ENCODE data around the gene C11orf21.

The C11orf21 gene

DNA sequence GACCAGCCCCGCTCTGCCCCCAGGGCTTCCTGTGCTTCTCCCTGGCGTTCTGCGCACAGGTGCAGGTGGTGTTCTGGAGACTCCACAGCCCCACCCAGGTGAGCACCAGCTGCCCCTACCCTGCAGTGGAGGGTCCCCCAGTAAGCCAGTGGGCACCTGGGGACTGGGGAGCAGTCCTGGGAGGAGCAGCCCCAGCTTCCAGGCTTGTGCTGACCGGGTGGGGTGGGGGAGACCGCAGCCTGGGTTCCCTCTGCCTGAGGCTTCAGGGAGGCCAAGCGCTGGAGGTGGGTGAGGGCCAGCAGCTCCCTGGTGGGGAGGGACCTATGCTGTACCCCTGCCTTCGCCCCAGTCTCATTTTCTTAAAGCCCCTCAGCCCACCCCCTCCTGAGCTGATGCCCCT lies 7.0 kb upstream of the C11orf21 start:
- no peak for DNase-seq (ENCODE audit: low read depth)

DNA sequence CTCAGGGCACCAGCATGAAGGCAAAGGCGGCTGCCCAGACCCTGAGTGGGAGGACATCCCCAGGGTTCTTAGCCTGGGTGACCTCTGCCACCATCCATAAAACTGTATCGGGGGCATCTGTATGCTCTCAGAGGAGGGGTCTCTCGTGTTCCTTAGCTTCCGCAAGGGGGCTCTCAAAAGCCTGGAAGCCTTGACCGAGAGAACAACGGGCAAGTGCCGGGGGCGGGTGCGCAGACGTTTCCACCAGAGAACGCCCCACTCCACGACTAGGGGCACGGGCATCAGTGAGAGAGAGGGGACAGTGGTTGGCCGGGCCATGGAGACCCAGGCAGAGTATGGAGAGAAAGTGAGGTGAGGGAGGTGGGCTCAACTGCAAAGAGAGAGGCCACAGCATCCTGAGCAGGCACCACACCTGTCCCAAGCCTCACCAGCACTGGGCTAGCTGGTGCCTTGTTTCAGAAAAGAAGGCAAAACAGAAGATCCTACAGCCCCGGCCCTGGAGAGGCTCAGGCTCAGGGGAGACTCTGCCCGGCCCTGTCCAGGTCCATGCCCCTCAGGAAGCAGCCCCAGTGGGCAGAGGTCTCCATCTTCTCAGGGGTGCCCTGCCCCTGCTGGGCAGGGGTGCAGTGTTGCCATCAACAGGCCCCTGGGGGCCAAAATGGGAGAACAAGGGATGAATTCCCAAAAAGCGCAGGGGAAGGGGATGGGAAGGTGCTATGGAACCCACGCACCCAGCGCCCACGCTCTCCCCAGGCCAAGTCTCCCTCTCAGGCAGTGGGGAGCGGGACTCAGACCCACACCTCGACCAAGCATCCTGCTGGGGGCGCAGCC lies 6.0 kb upstream of the C11orf21 start:
- DNase-seq (ENCODE audit: low read depth) = no peak

DNA sequence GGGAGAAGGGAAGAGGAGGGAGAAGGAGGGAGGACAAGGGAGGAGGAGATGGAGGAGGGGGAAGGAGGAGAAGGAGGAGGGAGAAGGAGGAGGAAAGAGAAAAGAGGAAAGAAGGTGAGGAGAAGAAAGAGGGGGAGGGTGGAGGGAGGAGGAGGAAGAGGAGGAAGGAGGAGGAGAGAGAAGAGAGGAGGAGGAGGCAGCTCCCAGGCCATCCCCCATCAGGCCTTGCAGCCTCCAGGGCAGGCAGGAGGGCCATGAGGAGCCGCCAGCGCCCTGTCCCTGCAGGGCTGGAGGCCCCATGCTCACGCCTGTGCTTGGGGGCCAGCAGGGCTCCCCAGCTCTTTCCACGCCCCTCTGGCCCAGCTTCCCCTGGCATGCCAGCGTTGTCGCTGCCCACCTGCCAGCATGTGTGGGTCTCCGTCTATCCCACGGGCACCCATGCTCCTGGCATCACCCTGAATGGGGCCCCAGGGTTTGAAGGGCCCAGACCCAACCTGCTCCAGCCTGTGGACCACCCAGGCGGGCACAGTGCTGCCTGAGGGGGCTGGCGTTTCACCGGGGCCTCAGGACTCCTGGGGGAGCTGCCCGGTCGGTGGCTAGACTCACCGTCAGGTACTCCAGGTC lies 5.3 kb upstream of the C11orf21 start:
- DNase-seq (ENCODE audit: low read depth) = no peak

DNA sequence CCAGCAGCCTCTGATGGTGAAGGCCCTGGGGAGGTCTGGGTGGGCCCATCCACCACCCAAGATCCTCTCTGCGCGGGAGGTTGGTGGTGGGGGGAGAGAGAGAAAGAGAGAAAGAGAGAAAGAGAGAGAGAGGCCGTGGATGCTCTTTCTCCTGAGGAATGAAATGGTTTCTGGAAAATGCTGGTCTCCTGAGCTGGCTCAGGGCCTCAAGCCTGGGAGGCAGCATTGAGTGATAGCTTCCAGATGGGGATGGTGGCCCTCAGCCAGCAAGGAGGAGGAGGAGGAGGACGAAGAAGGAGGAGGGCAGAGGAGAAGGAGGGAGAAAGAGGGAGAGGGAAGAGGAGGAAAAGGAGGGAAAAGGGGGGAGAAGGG lies 4.7 kb upstream of the C11orf21 start:
- no peak for DNase-seq (ENCODE audit: low read depth)

DNA sequence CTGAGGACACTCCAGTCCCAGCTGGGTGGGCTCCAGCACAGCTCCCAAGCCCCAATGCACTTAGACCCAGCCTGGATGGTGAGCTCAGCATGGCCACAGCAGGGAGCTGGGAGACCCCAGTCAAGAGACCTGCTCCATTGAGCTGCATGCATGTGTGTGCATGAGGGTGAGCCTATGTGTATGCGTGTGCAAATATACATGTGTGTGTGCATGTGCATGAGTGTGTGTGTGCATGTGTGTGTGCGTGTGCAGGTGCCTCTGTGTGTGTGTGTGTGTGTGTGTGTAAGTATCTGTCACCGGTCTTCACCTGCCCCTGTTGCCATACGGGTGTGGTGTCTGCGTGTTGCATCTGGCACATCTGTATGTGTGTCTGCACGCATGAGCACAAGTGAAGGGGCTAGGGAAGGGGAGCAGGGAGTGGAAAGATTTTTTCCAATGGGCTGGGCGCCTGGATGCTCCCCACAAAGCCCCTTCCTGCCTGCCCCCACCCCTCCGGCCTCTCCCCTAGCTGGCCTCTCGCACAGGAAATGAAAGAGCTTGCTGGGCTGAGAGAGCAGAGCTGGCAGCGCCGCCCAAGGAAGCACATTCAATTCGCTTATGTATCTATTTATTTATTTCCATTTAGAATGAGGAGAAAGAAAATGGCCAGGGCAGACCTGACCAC lies 4.2 kb upstream of the C11orf21 start:
- no peak for DNase-seq (ENCODE audit: low read depth)

DNA sequence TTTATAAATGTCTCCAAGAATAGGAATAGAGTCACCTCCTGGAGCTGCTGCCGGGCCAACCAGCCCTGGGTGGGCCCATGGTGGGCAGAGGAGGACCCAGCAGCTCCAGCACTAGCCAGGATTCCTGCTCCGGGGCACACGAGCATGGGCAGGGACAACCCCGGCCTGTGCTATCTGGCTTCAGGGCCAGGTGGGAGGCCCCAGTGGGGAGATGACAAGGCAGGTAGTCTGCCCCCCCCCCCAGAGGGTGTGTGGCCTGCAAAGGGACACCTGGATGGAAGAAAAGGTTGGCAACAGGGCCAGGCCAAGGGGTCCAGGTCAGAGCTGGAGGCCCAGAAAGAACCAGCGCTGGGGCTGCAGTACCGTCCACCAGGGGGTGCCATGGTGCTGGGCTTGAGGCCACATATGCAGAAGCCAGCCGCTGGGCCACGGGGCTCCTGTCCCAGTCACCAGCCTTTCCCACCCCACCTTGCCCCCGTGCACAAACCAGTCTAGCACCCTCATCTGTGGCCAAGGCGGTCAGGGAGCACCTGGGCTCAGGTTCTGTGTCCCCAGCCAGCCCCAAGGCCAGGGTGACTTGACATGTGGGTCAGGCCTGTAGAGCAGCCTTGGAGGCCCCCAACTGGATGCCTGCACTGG lies 3.5 kb upstream of the C11orf21 start:
- DNase-seq (ENCODE audit: low read depth) = peak; percentile 47

DNA sequence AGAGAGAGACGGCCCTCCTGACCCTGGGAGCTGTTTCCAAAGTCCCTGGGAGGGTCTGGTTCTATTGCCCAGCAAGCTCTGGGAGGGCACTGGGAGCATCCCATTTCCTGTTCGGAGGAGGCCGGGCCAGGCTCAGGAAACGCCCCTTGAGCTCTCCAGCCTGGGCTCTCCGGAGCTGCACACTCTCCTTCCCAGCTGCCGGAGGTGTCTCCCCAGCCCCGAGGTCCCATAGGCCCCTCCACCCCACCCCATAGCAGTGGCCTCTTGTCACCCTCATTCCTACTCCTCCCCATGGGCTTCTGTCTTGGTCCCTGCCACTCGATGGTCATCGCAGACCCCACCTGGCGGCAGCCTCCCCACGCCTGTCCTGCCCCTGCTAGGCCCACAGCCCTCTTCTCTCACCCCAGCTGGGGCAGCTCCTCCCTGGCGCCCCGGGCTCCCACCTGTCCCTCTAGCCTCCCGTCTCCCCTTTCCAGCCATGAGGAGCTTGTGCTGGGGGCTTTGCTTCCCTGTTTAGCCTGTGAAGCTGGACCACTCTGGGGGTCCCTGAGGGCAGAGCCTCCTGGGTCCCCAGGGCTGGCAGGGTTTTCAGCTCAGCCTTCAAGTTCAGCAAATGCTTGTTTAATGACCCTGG lies 2.9 kb upstream of the C11orf21 start:
- DNase-seq (ENCODE audit: low read depth) = no peak

DNA sequence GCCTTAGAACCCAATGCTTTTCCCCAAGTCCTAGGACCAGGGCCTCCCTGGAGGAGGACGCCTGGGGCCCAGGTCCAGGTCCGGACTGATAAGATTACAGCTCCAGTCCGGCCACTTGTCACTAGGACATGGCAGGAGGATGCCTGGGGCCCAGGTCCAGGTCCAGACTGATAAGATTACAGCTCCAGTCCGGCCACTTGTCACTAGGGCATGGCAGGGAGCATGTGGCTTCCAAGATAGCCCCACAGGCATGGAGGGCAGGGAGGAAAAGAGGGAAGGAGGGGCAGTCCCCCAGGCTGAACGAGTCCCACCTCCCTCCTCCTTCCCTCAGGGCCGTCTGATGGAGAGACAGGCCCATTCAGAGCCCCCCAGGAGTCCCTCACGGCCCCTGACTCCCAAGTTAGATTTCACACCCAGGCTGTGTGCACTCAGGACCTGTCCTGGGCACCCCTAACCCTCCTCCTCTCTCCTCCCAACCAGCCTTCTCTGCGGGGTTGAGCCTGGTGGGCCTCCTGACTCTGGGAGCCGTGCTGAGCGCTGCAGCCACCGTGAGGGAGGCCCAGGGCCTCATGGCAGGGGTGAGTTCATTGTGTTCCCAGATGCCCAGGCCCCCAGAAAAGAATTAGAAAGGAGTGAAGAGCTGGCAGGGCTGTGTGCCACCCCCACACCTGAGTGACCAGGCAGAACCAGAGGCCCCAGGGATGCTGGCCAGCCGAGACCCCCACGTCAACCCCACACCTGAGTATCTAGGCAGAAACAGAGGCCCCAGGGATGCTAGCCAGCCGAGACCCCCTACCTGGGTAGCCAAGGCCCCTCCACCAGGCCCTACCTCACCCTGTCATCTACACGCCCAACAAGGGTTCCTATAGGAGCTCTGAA lies 2.1 kb upstream of the C11orf21 start:
- DNase-seq (ENCODE audit: low read depth) = no peak

DNA sequence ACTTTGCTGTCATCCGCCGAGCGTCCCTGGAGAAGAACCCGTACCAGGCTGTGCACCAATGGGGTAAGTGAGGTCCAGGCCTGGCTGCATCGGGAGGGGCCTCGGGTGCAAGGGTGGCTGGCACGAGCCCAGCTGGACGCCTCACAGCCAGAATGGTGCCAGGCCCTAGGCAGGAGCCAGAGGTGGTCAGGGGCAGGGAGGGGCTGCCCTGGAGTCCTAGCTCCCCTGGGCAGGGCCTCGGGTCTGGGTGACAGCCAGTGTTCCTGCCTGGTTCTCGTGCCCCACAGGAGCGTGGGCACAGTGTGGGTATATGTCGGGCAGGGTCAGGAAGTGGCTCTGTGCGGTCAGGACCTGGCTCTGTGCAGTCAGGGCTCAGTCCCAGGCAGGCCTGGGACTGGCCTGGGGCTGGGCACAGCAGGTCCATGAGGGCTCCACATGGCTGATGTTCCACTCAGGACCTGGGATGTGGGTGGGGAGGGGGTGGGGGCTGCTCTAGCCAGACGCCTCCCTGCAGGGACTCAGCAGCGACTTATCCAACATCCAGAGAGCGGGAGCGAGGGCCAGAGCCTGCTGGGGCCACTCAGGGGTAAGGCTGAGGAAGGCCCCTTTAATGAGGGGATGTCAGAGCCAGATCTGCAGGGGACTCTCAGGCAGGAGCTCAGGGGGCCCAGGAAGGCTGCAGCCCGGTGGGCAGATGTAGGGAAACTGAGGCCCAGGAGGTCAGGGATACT lies 1.3 kb upstream of the C11orf21 start:
- DNase-seq (ENCODE audit: low read depth) = no peak

DNA sequence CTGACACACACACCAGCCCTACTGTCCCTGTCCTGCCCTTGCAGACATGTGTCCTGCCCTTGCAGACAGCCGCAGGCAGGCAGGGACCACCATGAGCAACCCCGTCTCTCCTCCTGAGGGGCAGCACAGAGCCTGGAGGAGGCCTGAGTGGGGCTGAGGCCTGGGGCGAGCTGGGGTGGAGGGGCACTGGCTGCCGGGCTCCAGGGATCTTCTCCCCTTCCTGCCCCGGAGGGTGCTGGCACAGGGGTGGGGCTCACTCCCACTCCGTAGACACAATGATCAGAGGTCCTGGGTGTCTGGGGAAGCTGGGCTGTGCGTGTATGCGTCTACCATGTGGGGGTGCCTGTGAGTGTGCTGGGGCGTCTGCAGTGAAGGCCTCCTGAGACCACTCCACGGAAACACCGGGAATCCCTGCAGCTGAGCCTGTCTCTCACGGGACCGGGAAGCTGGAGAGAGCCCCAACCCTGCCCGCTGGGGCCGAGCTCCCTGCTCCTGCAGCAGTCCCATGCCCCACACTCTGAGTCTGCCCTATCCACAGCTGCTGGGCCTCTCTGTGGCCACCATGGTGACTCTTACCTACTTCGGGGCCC lies 683 bp upstream of the C11orf21 start:
- DNase-seq (ENCODE audit: low read depth) = no peak

DNA sequence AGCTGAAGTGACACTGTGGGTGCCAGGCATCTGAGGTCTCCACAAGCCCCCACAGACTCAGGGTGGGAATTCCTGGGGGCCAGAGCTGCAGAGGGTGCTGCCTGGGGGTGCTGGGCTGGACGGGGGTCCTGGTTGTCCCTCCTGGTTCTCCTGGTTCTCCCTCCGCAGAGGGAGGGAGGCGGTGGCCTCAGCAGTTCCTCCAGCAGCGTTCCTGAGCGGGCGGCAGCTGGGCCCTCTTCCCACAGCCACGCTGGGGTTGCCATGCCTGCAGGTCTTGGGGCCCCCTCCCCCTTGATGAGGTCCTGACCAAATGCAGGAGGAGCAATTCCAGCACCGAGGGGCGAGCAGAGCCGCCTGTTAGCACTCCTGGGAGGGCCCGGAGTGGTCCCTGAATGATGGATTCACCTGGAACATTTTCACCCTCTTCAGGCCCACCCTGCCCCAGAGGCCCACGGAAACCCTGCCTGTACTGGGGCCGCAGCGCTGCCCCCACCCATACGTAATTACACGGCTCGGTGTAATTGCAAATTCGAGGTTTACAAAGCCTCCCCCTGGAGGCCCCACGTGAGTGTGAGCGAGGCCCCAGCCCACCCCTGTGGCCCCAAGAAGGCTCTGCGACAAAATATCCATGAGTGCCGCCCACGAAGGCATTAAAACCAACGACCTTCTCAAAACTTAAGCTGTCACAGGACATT lies 635 bp downstream of the C11orf21 start:
- DNase-seq (ENCODE audit: low read depth) = no peak

DNA sequence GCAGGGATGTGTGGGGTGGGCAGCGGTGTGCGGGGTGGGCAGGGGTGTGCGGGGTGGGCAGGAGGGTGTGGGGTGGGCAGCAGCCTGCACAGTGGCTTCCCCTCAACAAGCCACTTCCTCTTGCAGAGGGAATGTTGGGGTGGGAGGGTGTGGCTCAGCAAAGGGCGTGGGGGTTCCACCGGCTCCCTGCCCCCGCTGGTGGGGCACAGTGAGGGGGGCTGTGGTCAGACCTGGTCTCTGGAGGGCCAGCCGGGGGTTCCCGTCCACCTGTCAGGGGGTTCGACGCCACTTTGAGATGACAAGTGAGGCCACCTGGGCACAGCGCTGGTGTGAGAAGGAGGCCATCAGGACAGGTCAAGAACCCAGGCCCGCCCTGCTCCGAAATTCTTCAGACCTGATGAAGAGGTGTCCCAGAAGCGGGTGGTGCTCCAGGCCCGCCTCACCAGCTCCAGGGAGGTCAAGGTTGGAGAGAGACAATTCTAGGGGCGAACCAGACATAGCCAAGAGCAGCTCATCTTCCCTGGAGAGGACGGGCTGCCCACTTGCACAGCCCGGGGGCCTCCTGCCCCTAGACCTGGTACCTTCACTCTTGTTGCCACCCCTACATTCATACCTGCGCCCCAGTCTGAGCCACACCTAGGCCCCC lies 1.3 kb downstream of the C11orf21 start:
- no peak for DNase-seq (ENCODE audit: low read depth)

DNA sequence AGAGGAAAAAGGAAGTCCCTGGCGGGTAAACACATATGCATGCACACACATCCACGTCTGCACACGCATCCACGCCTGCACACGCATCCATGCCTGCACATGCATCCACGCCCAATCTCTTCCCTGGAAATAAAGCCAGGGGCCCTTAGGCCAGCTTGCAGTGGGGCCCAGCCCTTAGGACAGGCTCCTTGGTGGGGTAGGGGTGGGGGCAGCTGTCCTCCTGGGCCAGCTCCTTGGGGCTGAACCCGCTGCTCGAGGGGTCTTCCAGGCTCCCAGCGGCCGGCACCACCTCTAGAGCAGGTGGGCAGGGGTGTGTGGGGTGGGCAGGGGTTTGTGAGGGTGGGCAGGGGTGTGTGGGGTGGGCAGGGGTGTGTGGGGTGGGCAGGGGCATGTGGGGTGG lies 1.9 kb downstream of the C11orf21 start:
- DNase-seq (ENCODE audit: low read depth) = no peak

DNA sequence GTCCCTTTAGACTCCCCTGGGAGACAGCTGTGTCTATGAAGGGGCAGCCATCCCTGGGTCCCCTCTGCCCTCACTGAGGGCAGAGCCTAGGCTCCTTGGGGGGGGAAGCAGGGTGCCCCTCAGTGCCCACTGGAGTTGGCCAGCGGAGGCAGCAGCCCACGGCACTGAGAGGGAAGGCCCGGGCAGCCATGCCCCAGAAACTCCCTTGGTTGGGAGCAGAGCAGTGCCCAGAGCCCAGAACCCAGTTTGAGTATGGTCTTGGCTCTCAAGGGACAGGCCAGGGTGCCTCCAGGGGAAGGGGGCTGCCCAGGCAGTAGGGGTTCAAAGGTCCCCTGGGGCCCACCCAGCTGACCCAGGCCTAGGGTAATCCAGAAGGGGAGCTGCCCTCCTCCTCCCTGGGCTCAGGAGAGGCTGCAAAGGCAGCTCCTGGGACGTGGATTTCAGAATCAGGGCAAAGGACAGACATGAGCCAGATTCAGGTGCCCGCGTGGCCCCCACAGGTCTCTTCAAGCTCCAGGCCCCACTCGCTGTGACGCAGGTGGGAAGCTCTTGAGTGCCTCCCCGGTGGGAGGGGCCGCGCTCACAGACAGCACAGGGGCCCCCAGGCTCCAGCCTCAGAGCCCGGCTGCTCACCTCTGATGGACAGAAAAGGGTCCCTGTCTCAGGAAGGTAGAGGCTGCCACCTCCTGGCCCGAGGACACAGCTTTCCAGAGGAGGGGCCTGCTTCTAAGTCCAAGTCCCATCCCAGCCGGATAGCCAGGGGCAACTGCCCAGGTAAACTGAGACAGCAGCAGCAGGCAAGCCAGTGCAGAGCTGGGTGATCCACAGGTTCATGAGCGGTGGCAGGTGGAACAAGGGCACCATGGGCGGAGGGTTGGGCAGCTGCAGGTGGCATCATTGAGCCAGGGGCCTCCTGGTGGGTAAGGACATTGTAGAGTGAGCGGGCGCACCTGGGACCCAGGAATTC lies 2.6 kb downstream of the C11orf21 start:
- no peak for DNase-seq (ENCODE audit: low read depth)

DNA sequence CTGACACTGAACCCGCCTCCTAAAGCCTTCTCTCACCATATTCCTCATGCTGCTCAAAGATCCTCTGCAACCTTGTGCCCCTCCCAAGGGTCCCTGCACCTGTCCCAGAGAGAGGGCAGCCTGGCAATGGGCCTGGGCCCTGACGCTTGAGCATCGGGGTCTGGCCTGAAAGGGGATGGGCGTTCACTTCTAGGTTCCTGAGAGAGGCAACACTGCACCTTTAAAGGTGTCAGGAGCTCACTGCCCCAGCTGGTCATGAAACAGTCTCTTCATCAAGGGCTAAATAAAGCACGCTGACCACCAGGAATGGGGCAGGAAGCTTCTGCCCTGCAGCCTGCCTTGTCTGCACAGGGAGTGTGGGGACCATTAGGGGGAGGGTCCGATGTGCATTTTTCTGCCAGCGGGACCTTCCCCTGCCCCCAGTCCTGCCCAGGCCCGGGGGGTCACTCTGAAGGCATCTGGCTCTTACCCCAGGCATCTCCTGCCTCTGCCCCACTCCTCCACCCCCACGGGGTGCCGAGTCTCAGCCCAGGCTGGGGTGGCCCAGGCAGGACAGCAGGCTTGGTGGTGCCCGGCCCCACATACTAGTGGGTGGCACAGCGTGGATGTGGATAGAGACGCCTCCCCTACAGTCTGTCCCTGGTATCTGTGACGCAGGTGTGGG lies 3.5 kb downstream of the C11orf21 start:
- no peak for DNase-seq (ENCODE audit: low read depth)

DNA sequence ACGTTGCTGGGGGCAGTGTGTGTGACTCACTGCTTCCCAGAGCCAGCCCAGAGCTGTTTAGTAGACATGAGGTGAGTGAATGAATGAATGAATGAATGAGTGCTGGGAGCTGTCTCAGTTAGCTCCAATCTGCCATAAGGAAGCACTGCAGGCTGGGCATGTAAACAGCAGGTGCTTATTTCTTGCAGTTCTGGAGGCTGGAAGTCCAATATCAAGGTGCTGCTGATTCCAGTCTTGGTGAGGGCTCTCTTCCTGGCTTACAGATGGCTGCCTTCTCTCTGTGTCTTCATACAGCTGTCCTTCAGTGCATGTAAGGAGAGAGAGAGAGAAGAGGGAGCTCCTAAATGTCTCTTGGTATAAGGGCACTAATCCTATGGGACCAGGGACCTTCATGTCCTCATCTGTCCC lies 4.1 kb downstream of the C11orf21 start:
- DNase-seq (ENCODE audit: low read depth) = no peak

DNA sequence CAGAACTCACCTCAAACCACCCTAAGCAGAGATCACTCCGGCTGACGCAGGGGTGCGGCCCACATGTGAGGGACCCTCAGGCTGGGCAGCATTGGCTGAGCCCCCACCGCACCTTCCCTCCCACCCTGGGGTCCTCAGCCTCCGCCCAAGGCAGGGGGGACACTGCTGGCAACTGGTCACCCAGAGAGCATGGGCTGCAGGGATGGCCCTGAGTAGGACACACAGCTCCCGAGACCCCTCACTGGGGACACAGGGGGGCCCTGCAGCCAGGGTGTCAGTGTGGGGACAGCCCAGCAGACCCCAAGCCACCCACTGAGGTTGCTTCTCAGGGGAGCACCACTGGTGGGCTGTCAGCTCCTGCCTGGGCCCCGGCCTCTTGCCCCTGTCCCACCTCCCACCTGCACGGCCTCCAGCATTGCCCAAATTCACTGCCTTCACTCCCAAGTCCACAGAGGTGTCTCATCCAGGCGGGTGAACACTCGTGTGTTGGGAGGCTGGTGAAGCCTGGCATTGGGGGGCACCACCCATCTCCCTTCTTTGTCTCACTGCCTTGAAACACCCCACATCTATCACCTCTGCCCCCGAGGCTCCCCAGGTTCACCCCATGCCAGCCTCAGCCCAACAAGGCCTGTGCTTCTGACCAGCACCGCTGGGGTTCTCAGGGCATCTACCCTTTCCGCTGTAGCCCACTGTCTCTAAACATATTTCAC lies 4.7 kb downstream of the C11orf21 start:
- DNase-seq (ENCODE audit: low read depth) = no peak
